Ascending aorta (tissue), 2 donors: Measurements from ENCODE around the gene MCCD1. TPM values are rescaled to one million over a fixed set of nuclear protein-coding genes. Genes with fewer than 3 reads are reported as not detected.

ENCODE experiments used
- DNase-seq, 2 donors: peaks; one replicate each; pipeline ENCODE4 v3.0.0-alpha.2; 2019; ENCODE audit warnings: low spot score in 2 of 2
- H3K27ac ChIP-seq, 2 donors: fragments of 200-600 bp; sonication (generic); one replicate each; pipeline ENCODE4 v1.5.1; 2016 to 2017; ENCODE audit warnings: mild to moderate bottlenecking in 1 of 2
- H3K27me3 ChIP-seq: fragments of 200-600 bp; sonication (generic); one replicate; pipeline ENCODE4 v1.5.1; 2017
- H3K36me3 ChIP-seq, 2 donors: fragments of 200-600 bp; sonication (generic); one replicate each; pipeline ENCODE4 v1.5.1; 2016
- H3K4me1 ChIP-seq, 2 donors: fragments of 200-600 bp; sonication (generic); one replicate each; pipeline ENCODE4 v1.5.1; 2016 to 2017; ENCODE audit warnings: mild to moderate bottlenecking in 1 of 2
- H3K4me3 ChIP-seq, 2 donors: fragments of 200-600 bp; sonication (generic); one replicate each; pipeline ENCODE4 v1.5.1; 2016 to 2017; ENCODE audit warnings: mild to moderate bottlenecking in 1 of 2
- H3K9me3 ChIP-seq, 2 donors: fragments of 200-600 bp; sonication (generic); one replicate each; pipeline ENCODE4 v1.5.1; 2016
- CTCF ChIP-seq, 3 experiments: fragments of 200-600 bp in 2 of 3; fragments of 450-650 bp in 1 of 3; sonication (generic) in 2 of 3; IDR thresholded peaks; one replicate each; pipeline ENCODE4 v1.5.1; 2016 to 2019; ENCODE audit warnings: antibody characterized with exemption in 3 of 3, mild to moderate bottlenecking in 1 of 3, moderate library complexity in 1 of 3
- intact Hi-C: fragments of 100-400 bp; cut with DNase I; formaldehyde crosslinking; loops from one replicate; pipeline ENCODE4 v1.15.1; 2023
- total RNA-seq: library from RNA; depleted of rRNA; stranded (reverse); fragments of >200 nt; gene quantifications from one replicate; pipeline ENCODE4 v1.1.0, GENCODE V29; 2016

Gene MCCD1
- total RNA-seq, 1 donor from 2014 or later, result not detected

GRCh38 chr6:31525932-31526591 lies 2.7 kb upstream of the MCCD1 start:
- Histone ChIP-seq H3K36me3 (peaks cover 5 to 17% of the 10 kb centered on the region in 2 donors), H3K27ac (no peak overlapping the region), H3K4me3 (no peak overlapping the region), H3K4me1 (no peaks in the 10 kb centered on the region), H3K27me3 (no peaks in the 10 kb centered on the region), H3K9me3 (no peaks in the 10 kb centered on the region)
- intact Hi-C loops, result loop anchor here (5.0 kb wide), 1 partner anchor 34 kb away; no protein-coding TSS in a partner anchor
- peak in 1 of 2 donors; percentile 48 for DNase-seq
- TF ChIP-seq CTCF (IDR thresholded peaks at IDR 0.05), result no peak

DNA sequence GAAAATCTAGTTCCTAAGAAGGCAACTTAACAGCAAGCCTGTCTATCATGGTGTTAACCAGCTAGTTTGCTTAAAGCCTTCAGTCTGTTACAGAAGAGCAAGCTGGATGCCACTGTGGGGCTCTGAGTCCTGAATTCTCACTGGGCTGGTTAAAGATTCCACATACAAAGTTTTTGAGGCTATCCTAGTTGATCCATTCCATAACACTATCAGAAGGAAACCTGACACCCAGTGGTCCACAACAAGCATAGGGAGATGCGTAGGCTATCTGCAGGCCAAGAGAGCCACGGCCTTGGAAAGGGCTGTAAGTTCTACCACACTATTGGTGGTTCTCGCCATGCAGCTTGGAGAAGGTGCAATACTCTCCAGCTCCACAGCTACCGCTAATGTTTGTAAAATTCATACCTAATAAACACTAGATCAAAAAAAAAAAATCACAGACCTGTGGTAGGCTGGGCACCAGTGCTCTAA lies 420 bp upstream of the MCCD1 start:
- Histone ChIP-seq H3K4me1 (no peaks in the 10 kb centered on the region), H3K36me3 (peaks cover 26 to 38% of the 10 kb centered on the region in 2 donors), H3K27ac (no peak overlapping the region), H3K4me3 (no peak overlapping the region), H3K27me3 (no peaks in the 10 kb centered on the region), H3K9me3 (no peaks in the 10 kb centered on the region)
- TF ChIP-seq CTCF (IDR thresholded peaks at IDR 0.05), result no peak
- no peak for DNase-seq
- intact Hi-C loops, result loop anchor here (5.0 kb wide), 1 partner anchor 36 kb away; no protein-coding TSS in a partner anchor

- TF ChIP-seq CTCF (IDR thresholded peaks at IDR 0.05), result no peak
- Histone ChIP-seq H3K36me3 (peaks cover 38 to 50% of the 10 kb centered on the region in 2 donors), H3K4me1 (no peaks in the 10 kb centered on the region), H3K27me3 (no peaks in the 10 kb centered on the region), H3K4me3 (no peak overlapping the region), H3K9me3 (no peaks in the 10 kb centered on the region), H3K27ac (no peak overlapping the region)
- no peak for DNase-seq
- intact Hi-C loops, result loop anchor here (5.0 kb wide), 1 partner anchor 37 kb away; no protein-coding TSS in a partner anchor
Observed at GRCh38 chr6:31529329-31530150, 778 bp downstream of the MCCD1 start.

DNA sequence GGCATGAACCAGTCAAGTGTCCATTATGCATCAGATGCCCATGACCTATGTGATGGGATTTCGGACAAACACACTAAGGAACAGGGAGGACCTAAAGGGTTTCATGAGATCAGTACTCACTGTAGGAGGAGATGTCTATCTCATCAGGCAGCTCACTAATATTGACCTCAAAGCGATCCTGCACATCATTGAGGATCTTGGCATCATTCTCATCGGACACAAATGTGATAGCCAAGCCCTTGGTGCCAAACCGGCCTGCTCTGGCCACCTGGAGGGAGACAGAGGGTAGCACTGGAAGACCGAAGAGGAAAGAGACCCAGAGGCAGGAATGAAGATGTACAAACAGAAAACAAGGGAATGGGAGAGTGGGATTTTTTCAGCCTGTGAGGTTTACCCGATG lies 1.9 kb downstream of the MCCD1 start:
- Histone ChIP-seq H3K4me1 (no peaks in the 10 kb centered on the region), H3K9me3 (no peaks in the 10 kb centered on the region), H3K4me3 (no peak overlapping the region), H3K27me3 (no peaks in the 10 kb centered on the region), H3K27ac (no peak overlapping the region), H3K36me3 (peaks cover 49 to 61% of the 10 kb centered on the region in 2 donors)
- TF ChIP-seq CTCF (IDR thresholded peaks at IDR 0.05), result no peak
- intact Hi-C loops, result no loop called here
- DNase-seq, result no peak

DNA sequence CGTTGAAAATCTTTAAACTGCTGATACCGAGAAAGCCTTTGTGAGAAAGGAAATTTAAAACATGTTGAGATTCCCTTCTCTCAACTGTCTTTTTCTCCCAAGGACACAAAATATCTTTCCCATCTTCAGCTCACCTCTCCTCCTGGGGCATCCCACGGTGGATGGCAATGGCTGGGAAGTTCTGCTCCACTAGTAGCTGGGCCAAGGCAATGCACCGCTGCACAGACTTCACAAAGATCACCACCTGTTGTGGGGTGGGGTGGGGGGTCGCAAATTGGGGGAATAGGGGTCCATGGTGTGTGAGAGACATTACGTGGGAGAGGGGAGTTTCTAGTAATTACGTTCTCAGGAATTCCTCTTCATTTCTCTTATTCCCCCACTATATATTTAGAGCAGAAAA lies 2.4 kb downstream of the MCCD1 start:
- Histone ChIP-seq H3K4me1 (no peaks in the 10 kb centered on the region), H3K27me3 (no peaks in the 10 kb centered on the region), H3K27ac (no peak overlapping the region), H3K4me3 (no peak overlapping the region), H3K36me3 (peaks cover 54 to 66% of the 10 kb centered on the region in 2 donors), H3K9me3 (no peaks in the 10 kb centered on the region)
- intact Hi-C loops, result no loop called here
- no peak for DNase-seq
- no peak for TF ChIP-seq CTCF (IDR thresholded peaks at IDR 0.05)
